ENCODE measurements around the gene FNBP1.
"Not testable (repeated sequence)": the region's sequence is repeated elsewhere in the genome, so short reads cannot be mapped to it uniquely, and the experiment has no call there.

The FNBP1 gene

DNA sequence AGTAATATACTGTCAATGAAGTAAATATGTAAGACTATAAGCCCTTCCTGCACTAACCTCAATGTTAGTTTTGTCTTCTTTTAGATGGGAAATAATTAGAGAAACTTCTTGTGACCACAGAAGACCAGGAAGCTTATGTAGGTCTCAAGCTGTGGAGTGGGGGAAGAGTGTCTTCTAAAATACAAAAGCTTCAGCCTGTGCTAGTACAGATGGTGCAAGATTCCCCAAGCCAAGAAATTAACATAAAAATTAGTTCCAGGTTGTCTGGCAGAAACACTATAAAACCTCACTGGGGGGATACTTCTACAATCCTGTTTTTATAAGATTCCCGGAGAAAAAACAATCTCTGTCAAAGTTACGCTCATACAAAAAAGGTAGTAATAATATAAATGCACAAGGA is 103.6 kb downstream of the FNBP1 start:
- Mint-ChIP-seq H3K9me3 (no peaks in the 10 kb centered on the region), H3K4me1 (ENCODE audit: low read depth in 2 of 2) (peaks cover 36 to 44% of the 10 kb centered on the region in 2 donors), H3K27me3 (no peaks in the 10 kb centered on the region), H3K4me3 (peak overlapping the region; percentile 47 to 48), H3K27ac (peak overlapping the region; percentile 85 to 91), H3K36me3 (ENCODE audit: insufficient read depth) (peaks cover 67% of the 10 kb centered on the region)
- no peak for DNase-seq
- ATAC-seq (replicated peaks): peak; percentile 76

DNA sequence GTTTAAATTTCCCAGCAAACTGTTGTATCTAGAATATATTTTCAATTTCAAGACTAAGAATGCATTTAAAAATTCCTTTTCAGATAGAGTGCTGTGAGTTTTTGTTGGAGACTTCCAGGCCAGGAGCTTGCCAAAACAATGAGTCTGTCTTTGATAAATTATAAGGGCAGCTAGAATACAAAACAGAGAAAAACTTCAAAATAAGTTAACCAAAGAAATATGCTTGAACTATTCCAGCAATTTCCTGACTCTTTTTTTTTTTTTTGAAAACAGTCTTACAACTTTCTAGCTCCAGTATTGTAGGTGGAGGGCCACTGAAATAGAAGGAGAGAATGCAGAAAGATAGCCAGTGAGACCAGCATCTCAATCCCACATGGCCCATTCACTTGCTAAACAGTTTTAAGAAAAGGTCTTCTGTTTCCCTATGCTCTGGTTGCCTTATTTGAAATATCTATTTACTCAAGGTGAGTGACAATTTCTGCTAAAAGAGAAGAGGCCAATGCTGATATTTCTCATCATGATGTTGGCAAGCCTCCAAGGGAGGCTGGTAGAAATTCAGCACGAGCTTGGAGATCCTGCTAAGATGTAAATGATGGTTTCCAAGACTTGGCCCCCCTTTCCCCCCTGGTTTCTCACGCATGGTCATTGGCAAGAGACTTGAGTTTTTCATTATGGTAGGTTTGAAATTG is 104.6 kb downstream of the FNBP1 start:
- peak overlapping the region; percentile 85 to 91 for H3K27ac Mint-ChIP-seq
- DNase-seq (no peak), ATAC-seq (replicated peaks) (peak; percentile 28)
- H3K36me3 Mint-ChIP-seq (ENCODE audit: insufficient read depth): peaks cover 62% of the 10 kb centered on the region
- no peaks in the 10 kb centered on the region for H3K9me3 Mint-ChIP-seq
- no peaks in the 10 kb centered on the region for H3K27me3 Mint-ChIP-seq
- peak overlapping the region; percentile 47 to 48 for H3K4me3 Mint-ChIP-seq
- peaks cover 39 to 46% of the 10 kb centered on the region in 2 donors for H3K4me1 Mint-ChIP-seq (ENCODE audit: low read depth in 2 of 2)

DNA sequence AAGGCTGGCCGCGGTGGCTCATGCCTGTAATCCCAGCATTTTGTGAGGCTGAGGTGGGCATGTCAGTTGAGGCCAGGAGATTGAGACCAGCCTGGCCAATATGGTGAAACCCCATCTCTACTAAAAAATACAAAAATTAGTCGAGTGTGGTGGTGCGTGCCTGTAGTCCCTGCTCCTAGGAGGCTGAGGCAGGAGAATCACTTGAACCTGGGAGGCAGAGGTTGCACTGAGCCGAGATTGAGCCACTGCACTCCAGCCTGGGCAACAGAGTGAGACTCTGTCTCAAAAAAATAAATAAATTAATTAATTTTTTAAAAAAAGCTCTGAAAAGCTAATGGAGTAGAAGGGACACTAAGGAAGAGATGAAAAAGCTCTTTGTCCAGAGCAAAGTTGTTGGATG is 105.1 kb downstream of the FNBP1 start:
- H3K27ac Mint-ChIP-seq: peak overlapping the region; percentile 71 to 91
- not testable (repeated sequence) for ATAC-seq (replicated peaks); H3K9me3 Mint-ChIP-seq; H3K4me3 Mint-ChIP-seq; DNase-seq; H3K27me3 Mint-ChIP-seq
- peaks cover 58% of the 10 kb centered on the region for H3K36me3 Mint-ChIP-seq (ENCODE audit: insufficient read depth)
- H3K4me1 Mint-ChIP-seq (ENCODE audit: low read depth in 2 of 2): peaks cover 39 to 48% of the 10 kb centered on the region in 2 donors

DNA sequence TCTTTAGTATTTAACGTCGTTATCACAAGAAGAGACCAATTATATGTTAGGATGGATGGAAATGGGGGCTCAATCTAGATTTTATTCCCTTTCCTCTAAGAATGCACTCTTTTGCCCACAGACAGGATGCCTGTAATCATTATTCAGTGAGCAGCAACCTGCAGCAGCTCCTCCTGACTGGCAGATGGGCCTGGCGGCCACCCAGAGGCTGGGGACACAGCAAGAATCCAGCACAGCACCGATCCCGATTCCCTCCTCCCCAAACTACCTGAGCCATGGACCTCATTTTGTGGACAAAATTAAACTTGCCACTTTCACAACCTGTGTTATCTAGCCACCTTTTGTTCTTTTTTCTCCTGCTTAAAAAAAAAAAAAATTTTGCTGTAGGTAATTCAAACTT is 106.8 kb downstream of the FNBP1 start:
- peaks cover 61% of the 10 kb centered on the region for H3K36me3 Mint-ChIP-seq (ENCODE audit: insufficient read depth)
- no peaks in the 10 kb centered on the region for H3K9me3 Mint-ChIP-seq
- H3K27ac Mint-ChIP-seq: peak overlapping the region in 1 of 2 donors; percentile 87
- peaks cover 46 to 62% of the 10 kb centered on the region in 2 donors for H3K4me1 Mint-ChIP-seq (ENCODE audit: low read depth in 2 of 2)
- no peak for ATAC-seq (replicated peaks)
- no peak overlapping the region for H3K4me3 Mint-ChIP-seq
- no peak for DNase-seq
- no peaks in the 10 kb centered on the region for H3K27me3 Mint-ChIP-seq

DNA sequence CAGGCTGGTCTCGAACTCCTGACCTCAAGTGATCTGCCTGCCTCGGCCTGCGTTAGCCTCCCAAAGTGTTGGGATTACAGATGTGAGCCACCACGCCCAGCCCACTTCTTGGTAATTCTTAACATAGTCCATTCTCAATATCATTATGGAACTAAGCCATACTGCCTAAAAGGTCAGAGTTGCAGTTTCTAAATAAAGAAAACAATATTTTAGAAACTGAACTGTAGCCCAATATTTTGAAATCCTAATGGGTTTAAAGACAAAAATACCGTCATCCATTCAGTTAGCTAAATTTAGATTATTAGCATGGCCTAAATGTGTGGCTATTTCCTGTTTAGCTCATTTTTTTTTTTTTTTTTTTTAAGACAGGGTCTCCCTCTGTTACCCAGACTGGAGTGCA is 108.2 kb downstream of the FNBP1 start:
- Mint-ChIP-seq H3K27ac (peak overlapping the region; percentile 87), H3K4me1 (ENCODE audit: low read depth in 2 of 2) (peaks cover 54 to 73% of the 10 kb centered on the region in 2 donors), H3K4me3 (peak overlapping the region; percentile 43 to 72)

DNA sequence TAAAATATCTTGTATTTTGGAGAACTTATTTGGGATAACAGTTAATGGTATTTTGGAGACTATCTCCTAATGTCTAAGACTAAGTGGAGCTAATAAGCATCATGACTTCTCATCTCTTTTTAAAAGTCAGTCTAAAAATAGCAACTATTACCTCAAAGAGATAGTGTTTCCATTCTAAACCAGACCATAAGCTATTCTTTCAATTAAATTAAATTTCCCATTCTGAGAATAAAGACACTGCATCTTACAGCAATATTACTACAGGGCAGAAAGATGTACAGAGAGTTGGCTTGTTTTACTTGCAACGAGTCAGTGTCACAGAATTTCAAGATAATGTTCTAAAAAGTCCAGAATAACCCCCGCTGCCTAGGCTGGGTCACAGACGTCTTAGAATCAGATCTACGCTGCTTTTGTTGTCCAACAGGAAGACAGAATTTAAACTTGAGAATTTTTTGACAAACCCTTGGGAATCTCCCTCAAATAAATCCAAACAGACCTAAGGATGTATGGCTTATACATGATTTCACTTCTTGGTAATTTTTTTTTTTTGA is 108.9 kb downstream of the FNBP1 start:
- DNase-seq (no peak), ATAC-seq (replicated peaks) (no peak)
- Mint-ChIP-seq H3K9me3 (no peaks in the 10 kb centered on the region), H3K4me1 (ENCODE audit: low read depth in 2 of 2) (peaks cover 48 to 71% of the 10 kb centered on the region in 2 donors), H3K27me3 (no peaks in the 10 kb centered on the region), H3K36me3 (ENCODE audit: insufficient read depth) (peaks cover 65% of the 10 kb centered on the region), H3K4me3 (peak overlapping the region; percentile 43 to 72), H3K27ac (peak overlapping the region; percentile 87)

More for the DNA sequence above, 108.2 kb downstream of the FNBP1 start:
- no peak for ATAC-seq (replicated peaks)
- Mint-ChIP-seq H3K36me3 (ENCODE audit: insufficient read depth) (peaks cover 65% of the 10 kb centered on the region), H3K9me3 (no peaks in the 10 kb centered on the region), H3K27me3 (no peaks in the 10 kb centered on the region)
- DNase-seq: no peak

DNA sequence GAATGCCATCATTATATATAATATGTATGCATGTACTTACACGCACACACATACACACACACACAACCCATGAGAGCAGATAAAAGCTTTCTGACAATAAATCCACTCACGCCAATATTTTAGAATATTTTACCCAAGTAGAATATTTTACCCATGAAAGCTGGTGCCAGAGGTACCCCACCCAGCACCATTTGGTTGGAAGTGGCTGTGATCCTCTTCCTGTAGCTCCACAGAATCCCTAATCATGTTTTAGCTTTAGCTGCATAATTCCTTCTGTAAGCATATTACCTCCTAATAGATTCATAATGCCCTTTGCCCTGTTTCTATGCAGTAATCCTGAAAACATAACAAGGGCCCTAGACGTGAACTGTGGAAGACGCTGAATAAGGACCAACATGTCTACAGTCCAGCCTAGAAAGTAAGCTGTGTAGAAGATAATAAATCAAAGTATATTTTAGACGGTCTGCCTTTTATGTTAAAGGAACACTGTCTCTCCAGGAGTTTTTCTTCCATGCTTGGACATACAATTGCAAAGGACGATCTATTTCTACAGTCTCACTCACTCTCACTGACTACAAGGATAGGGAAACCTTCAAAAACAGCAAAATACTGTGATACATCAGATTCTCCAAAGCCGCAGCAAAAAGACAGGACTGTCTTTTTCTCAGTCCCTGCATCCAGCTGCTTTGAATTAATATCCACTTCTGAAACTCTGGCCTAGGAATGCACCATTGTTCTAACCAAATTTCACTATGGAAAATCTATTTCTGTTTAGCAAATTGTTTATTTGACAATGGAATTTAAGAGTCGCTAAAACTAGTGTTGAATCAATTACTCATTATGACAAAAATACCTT is 109.6 kb downstream of the FNBP1 start:
- no peak for DNase-seq
- ATAC-seq (replicated peaks): no peak
- H3K4me3 Mint-ChIP-seq: peak overlapping the region; percentile 51 to 72

DNA sequence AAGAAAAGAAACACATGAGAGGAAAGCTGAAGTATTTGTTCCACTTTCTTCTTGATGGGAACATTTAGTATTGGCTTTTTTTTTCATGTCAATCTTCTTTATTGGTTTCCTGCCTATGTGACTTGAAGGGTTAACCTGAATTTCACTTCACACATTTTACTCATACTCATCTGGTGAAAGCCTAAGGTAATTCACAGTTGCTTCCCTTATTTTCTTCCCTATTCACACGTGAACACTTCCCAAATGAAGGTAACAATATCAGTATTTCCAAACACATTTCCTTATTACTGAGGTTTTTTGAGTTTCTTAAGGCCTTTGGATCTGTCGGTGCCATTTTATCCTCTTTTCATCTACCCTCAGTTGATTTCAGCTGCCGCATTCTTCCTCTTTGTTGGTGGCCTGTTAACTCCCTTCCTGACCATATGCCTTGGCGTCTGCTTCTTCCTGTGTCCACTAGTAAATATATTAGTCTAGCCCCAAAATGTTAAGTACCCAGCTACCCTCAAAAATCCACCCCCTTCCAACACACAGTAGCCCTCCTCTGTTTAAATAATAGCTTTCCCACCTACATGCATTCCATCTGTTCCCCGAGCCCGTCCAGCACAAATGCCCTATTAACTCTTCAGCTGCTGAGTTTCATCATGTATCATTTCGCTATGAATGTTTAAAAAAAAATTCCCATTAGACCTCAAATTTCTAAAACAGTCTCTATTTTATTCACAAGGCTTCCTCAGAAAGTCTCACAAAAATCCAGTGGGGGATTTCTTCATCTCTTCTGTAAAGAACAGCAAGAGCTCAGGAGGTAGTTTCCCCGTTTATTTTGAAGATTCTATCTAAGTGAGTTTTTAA is 110.5 kb downstream of the FNBP1 start:
- H3K4me3 Mint-ChIP-seq: peak overlapping the region; percentile 51 to 72
- peaks cover 40 to 62% of the 10 kb centered on the region in 2 donors for H3K4me1 Mint-ChIP-seq (ENCODE audit: low read depth in 2 of 2)
- H3K36me3 Mint-ChIP-seq (ENCODE audit: insufficient read depth): peaks cover 69% of the 10 kb centered on the region
- peak overlapping the region; percentile 87 for H3K27ac Mint-ChIP-seq
- DNase-seq: no peak
- no peaks in the 10 kb centered on the region for H3K27me3 Mint-ChIP-seq
- peak; percentile 11 for ATAC-seq (replicated peaks)
- no peaks in the 10 kb centered on the region for H3K9me3 Mint-ChIP-seq

More for the DNA sequence above, 109.6 kb downstream of the FNBP1 start:
- H3K27me3 Mint-ChIP-seq: no peaks in the 10 kb centered on the region
- peak overlapping the region; percentile 87 for H3K27ac Mint-ChIP-seq
- H3K9me3 Mint-ChIP-seq: no peaks in the 10 kb centered on the region
- H3K36me3 Mint-ChIP-seq (ENCODE audit: insufficient read depth): peaks cover 65% of the 10 kb centered on the region
- H3K4me1 Mint-ChIP-seq (ENCODE audit: low read depth in 2 of 2): peaks cover 41 to 65% of the 10 kb centered on the region in 2 donors

DNA sequence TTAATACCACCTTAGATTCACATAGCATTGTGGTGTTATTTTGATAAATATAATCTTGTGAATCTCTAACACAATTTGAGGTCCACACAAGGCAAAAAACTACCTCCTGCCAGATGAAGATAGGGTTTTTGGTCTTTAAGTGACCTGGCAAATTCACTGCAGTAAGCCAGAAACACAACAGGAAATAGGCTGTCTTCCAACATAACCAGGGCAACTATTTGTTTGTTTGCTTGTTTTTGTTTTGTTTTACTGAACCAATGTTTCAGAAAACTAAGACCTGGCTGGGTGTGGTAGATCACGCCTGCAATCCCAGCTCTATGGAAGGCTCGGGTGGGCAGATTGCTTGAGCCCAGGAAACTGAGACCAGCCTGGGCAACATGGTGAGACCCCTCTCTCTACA is 112.2 kb downstream of the FNBP1 start:
- peak; percentile 82 for ATAC-seq (replicated peaks)
- Mint-ChIP-seq H3K36me3 (ENCODE audit: insufficient read depth) (peaks cover 72% of the 10 kb centered on the region), H3K4me1 (ENCODE audit: low read depth in 2 of 2) (peaks cover 38 to 57% of the 10 kb centered on the region in 2 donors)

DNA sequence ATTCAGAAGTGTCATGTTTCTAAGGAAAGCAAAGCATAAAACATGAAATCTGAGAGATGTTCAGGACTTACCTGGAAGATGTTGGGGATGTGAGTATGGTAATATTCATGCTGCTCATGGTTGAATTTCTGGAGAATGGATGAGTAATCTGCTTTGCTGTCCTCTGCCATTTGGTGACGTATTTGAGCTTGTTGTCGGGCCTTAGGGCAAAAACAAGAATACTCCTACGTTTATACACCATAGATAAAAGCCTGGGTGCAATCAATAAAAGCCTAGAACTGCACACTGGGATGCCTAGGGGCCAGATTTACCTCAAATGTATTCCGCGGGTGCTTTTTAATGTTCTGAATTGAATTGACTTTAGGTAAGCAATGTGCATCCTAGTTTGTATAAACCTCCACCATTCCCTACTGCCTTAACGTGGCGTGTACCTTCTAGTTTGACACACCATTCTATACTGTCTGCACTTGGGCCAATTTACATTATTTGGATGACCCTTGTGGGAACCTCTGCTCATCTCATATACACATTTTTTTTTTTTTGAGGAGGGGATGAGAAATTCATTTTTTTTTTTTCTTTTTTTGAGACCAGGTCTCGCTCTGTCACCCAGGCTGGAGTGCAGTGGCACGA is 113.4 kb downstream of the FNBP1 start:
- Mint-ChIP-seq H3K27me3 (no peaks in the 10 kb centered on the region), H3K4me3 (no peak overlapping the region), H3K9me3 (no peaks in the 10 kb centered on the region), H3K36me3 (ENCODE audit: insufficient read depth) (peaks cover 74% of the 10 kb centered on the region), H3K27ac (peak overlapping the region in 1 of 2 donors; percentile 87), H3K4me1 (ENCODE audit: low read depth in 2 of 2) (peaks cover 33 to 48% of the 10 kb centered on the region in 2 donors)
- DNase-seq (no peak), ATAC-seq (replicated peaks) (no peak)

More for the DNA sequence above, 112.2 kb downstream of the FNBP1 start:
- Mint-ChIP-seq H3K27ac (peak overlapping the region; percentile 87), H3K27me3 (no peaks in the 10 kb centered on the region), H3K9me3 (no peaks in the 10 kb centered on the region), H3K4me3 (peak overlapping the region; percentile 72)
- peak; percentile 12 to 29 (median 24) for DNase-seq

DNA sequence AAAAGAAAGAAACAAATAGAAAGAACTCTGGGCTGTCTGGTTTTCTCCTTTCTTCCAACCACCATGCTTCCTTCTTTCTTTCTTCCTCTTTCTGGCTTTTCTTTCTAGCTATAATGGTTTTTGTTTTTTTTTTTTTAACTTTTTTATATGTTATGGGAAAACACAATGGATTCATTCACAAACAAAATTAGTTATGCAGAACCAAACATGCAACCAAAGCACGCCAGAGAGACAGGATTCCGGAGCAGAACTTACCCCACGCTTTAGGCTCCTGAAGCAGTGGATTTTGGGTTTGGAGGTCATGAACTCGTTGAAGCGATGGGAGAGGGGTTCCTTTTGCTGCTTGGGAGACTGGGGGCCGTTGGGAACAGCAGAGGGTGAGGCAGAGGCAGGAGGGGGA is 119.4 kb downstream of the FNBP1 start:
- ATAC-seq (replicated peaks): no peak
- Mint-ChIP-seq H3K4me3 (no peak overlapping the region), H3K27me3 (no peaks in the 10 kb centered on the region), H3K4me1 (ENCODE audit: low read depth in 2 of 2) (peaks cover 14 to 26% of the 10 kb centered on the region in 2 donors), H3K36me3 (ENCODE audit: insufficient read depth) (peaks cover 90% of the 10 kb centered on the region), H3K9me3 (no peaks in the 10 kb centered on the region), H3K27ac (peak overlapping the region in 1 of 2 donors; percentile 17)
- DNase-seq: no peak

DNA sequence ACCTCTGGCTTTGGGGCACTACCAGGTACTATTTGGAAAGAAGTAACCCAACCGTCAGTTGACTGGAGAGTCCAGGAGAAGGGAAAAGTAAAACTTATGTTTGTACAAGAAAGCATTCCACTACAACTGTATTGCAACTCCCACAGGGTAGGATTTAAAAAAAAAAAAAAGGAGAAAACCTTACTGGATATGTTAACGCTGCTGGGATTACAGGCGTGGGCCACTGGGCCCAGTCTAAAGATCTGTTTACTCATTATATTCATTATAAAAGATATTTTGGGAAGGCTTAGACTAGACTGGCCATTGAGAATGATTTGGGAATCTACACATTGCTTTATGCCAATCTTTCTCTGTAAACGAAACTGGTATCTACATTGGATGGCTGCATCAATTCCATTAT is 121.1 kb downstream of the FNBP1 start:
- Mint-ChIP-seq H3K27me3 (no peaks in the 10 kb centered on the region), H3K36me3 (ENCODE audit: insufficient read depth) (peaks cover 90% of the 10 kb centered on the region), H3K4me1 (ENCODE audit: low read depth in 2 of 2) (peaks cover 18 to 42% of the 10 kb centered on the region in 2 donors), H3K9me3 (no peaks in the 10 kb centered on the region), H3K27ac (peak overlapping the region; percentile 17 to 58), H3K4me3 (no peak overlapping the region)
- ATAC-seq (replicated peaks): no peak
- no peak for DNase-seq

Measured in effector memory CD8-positive, alpha-beta T cell (primary cell).